Body of pancreas (tissue), 4 donors: ENCODE data around the gene MED31. TPM values are rescaled to one million over a fixed set of nuclear protein-coding genes. Genes with fewer than 3 reads are reported as not detected.

ENCODE experiments used
- ATAC-seq: fragments of 150-250 bp; one replicate; pipeline ENCODE4 v1.9.1; 2016
- DNase-seq, 4 donors: peaks; one replicate each; pipeline ENCODE4 v3.0.0-alpha.2; 2019
- H3K27ac ChIP-seq, 4 donors: fragments of 200-600 bp; sonication (generic); 1 replicate in 3 of 4; 2 replicates in 1 of 4; pipeline versions ENCODE4 v1.5.1 to v1.6.1; 2016 to 2019; ENCODE audit warnings: mild to moderate bottlenecking in 1 of 4, mixed read lengths in 1 of 4, moderate library complexity in 1 of 4
- H3K27me3 ChIP-seq, 2 donors: fragments of 200-600 bp; sonication (generic); one replicate each; pipeline ENCODE4 v1.6.0; 2016; ENCODE audit warnings: mild to moderate bottlenecking in 1 of 2
- H3K36me3 ChIP-seq, 2 donors: fragments of 200-600 bp; sonication (generic); replicated peaks in 1 of 2; 2 replicates each; pipeline ENCODE4 v1.5.1; 2016; ENCODE audit warnings: low read depth in 2 of 2; ENCODE audit not compliant: insufficient read depth in 1 of 2
- H3K4me1 ChIP-seq: fragments of 200-600 bp; sonication (generic); one replicate; pipeline ENCODE4 v1.6.0; 2016
- H3K4me3 ChIP-seq, 2 donors: fragments of 200-600 bp; sonication (generic); 1 replicate in 1 of 2; 2 replicates in 1 of 2; pipeline ENCODE4 v1.5.1; 2016 to 2019
- H3K9me3 ChIP-seq, 3 donors: fragments of 200-600 bp; sonication (generic); 1 replicate in 2 of 3; 2 replicates in 1 of 3; pipeline ENCODE4 v1.5.1; 2016
- CTCF ChIP-seq, 7 experiments: fragments of 450-650 bp in 4 of 7; fragments of 200-600 bp in 3 of 7; sonication (generic) in 3 of 7; IDR thresholded peaks; one replicate each; pipeline ENCODE4 v1.5.1; 2016 to 2019; ENCODE audit warnings: antibody characterized with exemption in 7 of 7
- POLR2A ChIP-seq, 3 donors: fragments of 450-650 bp; IDR thresholded peaks; one replicate each; pipeline ENCODE4 v1.6.1; 2016; ENCODE audit warnings: antibody characterized with exemption in 3 of 3, mild to moderate bottlenecking in 2 of 3
- WGBS, 2 donors: methylation state at CpG; one replicate each; pipeline ENCODE4 v1.1.5; 2017; 5-methylcytosine and 5-hydroxymethylcytosine counted together
- intact Hi-C: fragments of 100-400 bp; cut with DNase I; formaldehyde crosslinking; loops from one replicate; pipeline ENCODE4 v1.15.1; 2023
- total RNA-seq, 2 donors: library from RNA; depleted of rRNA; stranded (reverse); fragments of >200 nt; gene quantifications; one replicate each; pipeline ENCODE4 v1.1.0, GENCODE V29; 2016

MED31 gene
- total RNA-seq, 2 donors from 2014 or later = 6.2 to 9.9 TPM

DNA sequence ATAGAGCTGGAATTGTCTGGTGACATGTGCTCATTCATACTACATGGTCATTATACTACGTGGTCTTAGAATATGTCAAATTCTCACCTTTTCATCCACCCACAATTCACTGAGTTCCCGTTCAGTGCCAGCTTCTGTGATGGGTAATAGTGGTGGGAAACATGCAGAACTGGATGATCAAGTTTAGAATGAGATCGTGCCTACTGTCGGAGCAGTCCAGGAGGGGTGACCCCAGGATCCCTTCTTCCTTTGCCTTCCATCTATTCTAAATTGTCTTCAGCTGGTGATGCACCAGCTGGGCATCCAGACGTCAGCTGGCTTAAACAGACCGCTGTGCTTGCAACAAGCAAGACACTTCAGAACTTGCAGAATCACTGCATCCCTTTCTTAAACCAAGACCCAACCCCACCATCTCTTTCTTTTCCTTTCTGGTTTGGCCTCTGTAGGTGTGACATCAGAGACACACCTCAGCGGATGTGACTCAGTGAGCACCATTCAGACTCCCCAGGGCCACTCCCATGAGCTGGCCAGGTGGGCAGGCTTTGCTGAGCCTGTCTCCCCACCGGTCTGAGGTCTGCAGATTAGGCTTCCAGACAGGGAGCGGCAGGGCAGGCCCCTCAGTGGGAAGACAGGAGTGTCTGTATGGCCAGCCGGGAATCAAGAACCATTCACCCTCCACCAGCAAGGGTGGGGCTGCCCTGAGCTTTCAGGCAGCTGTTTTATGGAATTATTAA lies 18.2 kb upstream of the MED31 start:
- H3K9me3 ChIP-seq = no peaks in the 10 kb centered on the region

GRCh38 chr17:6668727-6669425 lies 17.5 kb upstream of the MED31 start:
- no peak overlapping the region for H3K4me3 ChIP-seq
- intact Hi-C loops = loop anchor here (10.0 kb wide), 1 partner anchor 166 kb away; the partner anchor contains the start of gene TEKT1
- ATAC-seq (no peak), DNase-seq (no peak)
- TF ChIP-seq CTCF (IDR thresholded peaks at IDR 0.05) (no peak), POLR2A (IDR thresholded peaks at IDR 0.05) (no peak)
- H3K4me1 ChIP-seq = peaks cover 11% of the 10 kb centered on the region
- WGBS, 2 donors = 66 to 68% methylated on average over 14 of the region's 14 CpGs
- H3K27me3 ChIP-seq = no peaks in the 10 kb centered on the region
- H3K9me3 ChIP-seq = no peaks in the 10 kb centered on the region
- H3K36me3 ChIP-seq = no peaks in the 10 kb centered on the region
- no peak overlapping the region for H3K27ac ChIP-seq

More for the DNA sequence above, 18.2 kb upstream of the MED31 start:
- intact Hi-C loops = loop anchor here (10.0 kb wide), 2 partner anchors 165 to 325 kb away; partner anchors contain the start of genes ALOX12 and TEKT1
- Histone ChIP-seq H3K27ac (no peak overlapping the region), H3K4me3 (no peak overlapping the region), H3K27me3 (no peaks in the 10 kb centered on the region), H3K4me1 (peaks cover 11% of the 10 kb centered on the region), H3K36me3 (no peaks in the 10 kb centered on the region)
- DNase-seq = no peak
- ATAC-seq = no peak
- WGBS, 2 donors = 71 to 81% methylated on average over 10 of the region's 10 CpGs
- TF ChIP-seq POLR2A (IDR thresholded peaks at IDR 0.05) (no peak), CTCF (IDR thresholded peaks at IDR 0.05) (no peak)

DNA sequence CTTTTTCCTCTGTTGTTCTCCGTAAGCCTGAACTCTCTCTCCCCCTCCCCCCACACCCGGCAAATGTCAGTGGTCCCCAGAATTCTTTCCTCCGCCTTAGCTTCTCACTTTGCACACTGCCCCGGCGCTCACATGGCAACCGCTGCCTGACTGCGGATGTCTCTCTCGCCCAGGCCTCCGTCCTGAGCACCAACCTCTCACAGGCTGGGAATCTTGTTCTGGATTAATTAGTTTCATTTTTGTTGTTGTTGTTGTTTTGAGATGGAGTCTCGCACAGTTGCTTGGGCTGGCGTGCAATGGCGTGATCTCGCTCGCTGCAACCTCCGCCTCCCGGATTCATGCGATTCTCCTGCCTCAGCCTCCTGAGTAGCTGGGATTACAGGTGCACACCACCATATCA lies 16.8 kb upstream of the MED31 start:
- TF ChIP-seq CTCF (IDR thresholded peaks at IDR 0.05) = no peak
- TF ChIP-seq POLR2A (IDR thresholded peaks at IDR 0.05) = no peak
- no peaks in the 10 kb centered on the region for H3K9me3 ChIP-seq

DNA sequence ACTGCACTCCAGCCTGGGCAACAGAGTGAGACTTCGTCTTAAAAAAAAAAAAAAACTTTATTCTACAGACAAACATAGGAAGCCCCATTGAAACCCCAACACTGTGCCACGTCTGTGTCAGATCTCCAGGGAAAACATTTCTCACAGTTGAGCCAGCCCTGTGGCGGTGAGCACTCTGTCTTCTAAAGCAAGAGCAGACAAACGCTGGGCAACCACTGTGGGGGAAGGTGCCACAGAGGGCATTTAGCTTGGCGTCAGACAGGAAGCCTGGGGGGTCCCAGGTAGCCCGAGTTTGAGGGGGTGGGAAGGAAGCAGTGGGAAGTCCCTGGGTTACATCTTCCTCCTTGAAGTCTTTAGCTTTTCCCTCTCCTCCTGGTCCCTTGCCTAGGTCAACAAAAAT lies 16.1 kb upstream of the MED31 start:
- WGBS, 2 donors = 69 to 70% methylated on average over 6 of the region's 6 CpGs
- intact Hi-C loops = loop anchor here (10.0 kb wide), 1 partner anchor 167 kb away; the partner anchor contains the start of gene TEKT1
- Histone ChIP-seq H3K9me3 (no peaks in the 10 kb centered on the region), H3K4me1 (peaks cover 11% of the 10 kb centered on the region), H3K27ac (no peak overlapping the region), H3K27me3 (no peaks in the 10 kb centered on the region), H3K36me3 (no peaks in the 10 kb centered on the region), H3K4me3 (no peak overlapping the region)
- no peak for TF ChIP-seq CTCF (IDR thresholded peaks at IDR 0.05)
- TF ChIP-seq POLR2A (IDR thresholded peaks at IDR 0.05) = no peak
- DNase-seq = no peak
- ATAC-seq = no peak

More for the DNA sequence above, 16.8 kb upstream of the MED31 start:
- no peaks in the 10 kb centered on the region for H3K36me3 ChIP-seq
- no peak for ATAC-seq
- 86 to 94% methylated on average over 17 of the region's 17 CpGs for WGBS, 2 donors
- H3K27ac ChIP-seq = no peak overlapping the region
- H3K4me3 ChIP-seq = no peak overlapping the region
- no peaks in the 10 kb centered on the region for H3K27me3 ChIP-seq
- DNase-seq = no peak
- intact Hi-C loops = loop anchor here (10.0 kb wide), 1 partner anchor 167 kb away; the partner anchor contains the start of gene TEKT1
- H3K4me1 ChIP-seq = peaks cover 11% of the 10 kb centered on the region
